Eye (tissue), 1 donor: ENCODE data around the gene SRRM1.
"Not testable (repeated sequence)": the region's sequence is repeated elsewhere in the genome, so short reads cannot be mapped to it uniquely, and the experiment has no call there.

Experiments used
- DNase-seq: peaks from one replicate; pipeline ENCODE4 v3.0.0-alpha.2; 2015

The SRRM1 gene

DNA sequence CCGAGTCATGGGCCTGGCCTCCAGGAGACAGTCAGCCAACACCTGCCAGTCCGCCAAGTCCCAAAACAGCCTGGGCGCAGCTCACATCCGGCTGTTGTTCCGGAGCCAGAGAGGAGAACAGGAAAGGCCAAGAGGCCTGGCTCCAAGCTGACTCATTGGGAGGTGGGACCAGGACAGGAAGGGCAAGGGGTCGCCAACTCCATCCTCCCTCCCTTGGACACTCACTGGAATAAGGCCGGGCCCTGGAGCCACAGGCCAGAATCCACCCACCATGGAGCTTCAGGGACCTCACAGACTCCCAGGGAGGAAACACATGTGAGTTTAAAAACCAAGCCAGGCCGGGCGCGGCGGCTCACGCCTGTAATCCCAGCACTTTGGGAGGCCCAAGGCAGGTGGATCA, 77.0 kb downstream of the SRRM1 start:
- DNase-seq, result no peak

DNA sequence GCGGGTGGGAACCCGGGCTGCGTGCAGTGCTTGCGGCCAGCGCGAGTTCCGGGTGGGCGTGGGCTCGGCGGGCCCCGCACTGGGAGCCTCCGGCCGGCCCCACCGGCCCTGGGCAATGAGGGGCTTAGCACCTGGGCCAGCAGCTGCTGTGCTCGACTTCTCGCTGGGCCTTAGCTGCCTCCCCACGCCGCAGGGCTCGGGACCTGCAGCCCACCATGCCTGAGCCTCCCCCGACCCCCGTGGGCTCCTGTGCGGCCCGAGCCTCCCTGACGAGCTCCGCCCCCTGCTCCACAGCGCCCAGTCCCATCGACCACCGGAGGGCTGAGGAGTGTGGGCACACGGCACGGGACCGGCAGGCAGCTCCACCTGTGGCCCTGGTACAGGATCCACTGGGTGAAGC, 78.4 kb downstream of the SRRM1 start:
- no peak for DNase-seq

DNA sequence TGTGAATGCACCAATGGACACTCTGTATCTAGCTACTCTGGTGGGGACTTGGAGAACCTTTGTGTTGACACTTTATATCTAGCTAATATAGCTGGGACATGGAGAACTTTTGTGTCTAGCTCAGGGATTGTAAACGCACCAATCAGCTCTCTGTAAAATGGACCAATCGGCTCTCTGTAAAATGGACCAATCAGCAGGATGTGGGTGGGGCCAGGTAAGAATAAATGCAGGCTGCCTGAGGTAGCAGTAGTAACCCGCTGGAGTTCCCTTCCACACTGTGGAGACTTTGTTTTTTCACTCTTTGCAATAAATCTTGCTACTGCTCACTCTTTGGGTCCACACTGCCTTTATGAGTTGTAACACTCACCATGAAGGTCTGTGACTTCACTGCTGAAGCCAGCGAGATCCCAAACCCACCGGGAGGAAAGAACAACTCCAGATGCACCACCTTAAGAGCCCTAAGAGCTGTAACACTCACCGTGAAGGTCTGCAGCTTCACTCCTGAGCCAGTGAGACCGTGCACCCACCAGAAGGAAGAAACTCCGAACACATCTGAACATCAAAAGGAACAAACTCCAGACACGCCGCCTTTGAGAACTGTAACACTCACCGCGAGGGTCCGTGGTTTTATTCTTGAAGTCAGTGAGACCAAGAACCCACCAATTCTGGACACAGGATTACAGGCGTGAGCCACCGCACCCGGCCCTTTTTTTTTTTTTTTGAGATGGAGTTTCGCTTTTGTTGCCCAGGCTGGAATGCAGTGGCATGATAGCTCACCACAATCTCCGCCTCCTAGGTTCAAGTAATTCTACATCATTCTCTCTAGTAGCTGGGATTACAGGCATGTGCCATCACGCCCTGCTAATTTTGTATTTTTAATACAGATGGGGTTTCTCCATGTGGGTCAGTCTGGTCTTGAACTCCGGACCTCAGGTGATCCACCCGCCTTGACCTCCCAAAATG, 79.3 kb downstream of the SRRM1 start:
- not testable (repeated sequence) for DNase-seq
